GM12865 (cell line): ENCODE measurements around the gene BICRA.
A peak's percentile ranks its signal among the peaks of the same experiment; 100 is the strongest.
"Not testable (repeated sequence)": the region's sequence is repeated elsewhere in the genome, so short reads cannot be mapped to it uniquely, and the experiment has no call there.

Source experiments
- DNase-seq: peaks from one replicate; pipeline ENCODE4 v3.0.0; 2010; ENCODE audit warnings: low read depth
- H3K4me3 ChIP-seq: 2 replicates; pipeline ENCODE4 v1.5.1; 2011; ENCODE audit warnings: mild to moderate bottlenecking, low read depth, low read length, control low read depth
- CTCF ChIP-seq: IDR thresholded peaks from 2 replicates; pipeline ENCODE4 v1.5.1; 2011; ENCODE audit warnings: low read length, control low read depth, low read depth, inconsistent platforms; ENCODE audit not compliant: insufficient read depth; ENCODE audit errors: missing control alignments

BICRA gene

GRCh38 chr19:47741544-47742140, 132.7 kb downstream of the BICRA start:
- no peak for TF ChIP-seq CTCF
- no peak for DNase-seq

GRCh38 chr19:47742634-47743033, 133.7 kb downstream of the BICRA start:
- TF ChIP-seq CTCF: no peak
- H3K4me3 ChIP-seq: no peak overlapping the region
- DNase-seq: no peak

More at GRCh38 chr19:47741544-47742140, 132.7 kb downstream of the BICRA start:
- no peak overlapping the region for H3K4me3 ChIP-seq

DNA sequence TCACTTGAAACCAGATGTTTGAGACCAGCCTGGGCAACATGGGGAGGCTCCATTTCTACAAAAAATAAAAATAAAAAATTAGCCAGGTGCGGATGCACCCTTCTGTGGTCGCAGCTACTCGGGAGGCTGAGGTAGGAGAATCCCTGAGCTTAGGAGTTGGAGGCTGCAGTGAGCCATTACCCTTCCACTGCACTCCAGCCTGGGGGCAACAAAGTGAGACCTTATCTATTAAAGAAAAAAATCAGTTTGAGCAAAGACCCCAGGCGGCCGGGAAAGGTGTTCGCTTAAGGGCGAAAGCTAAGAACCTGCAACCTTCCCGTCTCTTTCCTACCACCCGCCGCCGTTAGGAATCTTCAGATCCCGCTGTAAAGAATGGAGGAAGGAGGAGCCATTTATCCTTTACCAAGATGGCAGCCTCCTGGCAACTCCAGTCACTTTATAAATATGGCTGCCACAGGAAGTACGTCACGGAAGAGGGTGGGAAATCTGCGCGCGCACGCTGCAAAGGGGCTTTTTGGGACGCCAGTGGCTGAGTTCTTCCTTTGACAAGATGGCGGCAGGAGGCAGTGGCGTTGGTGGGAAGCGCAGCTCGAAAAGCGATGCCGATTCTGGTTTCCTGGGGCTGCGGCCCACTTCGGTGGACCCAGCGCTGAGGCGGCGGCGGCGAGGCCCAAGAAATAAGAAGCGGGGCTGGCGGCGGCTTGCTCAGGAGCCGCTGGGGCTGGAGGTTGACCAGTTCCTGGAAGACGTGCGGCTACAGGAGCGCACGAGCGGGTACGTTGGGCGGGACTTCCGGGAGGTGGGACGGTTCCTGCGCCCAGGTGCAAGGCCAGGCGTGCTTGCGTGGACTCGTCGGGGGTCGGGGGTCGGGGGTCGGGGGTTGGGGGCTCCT, 136.3 kb downstream of the BICRA start, which contains the start of gene NOP53:
TSS of gene NOP53 (plus strand) at position 537 of the 892 bp plus-strand sequence. CDS start at position 551, 14 bp downstream.
- no peak for TF ChIP-seq CTCF
- H3K4me3 ChIP-seq: peak within 1 kb of the TSS; percentile 65
- DNase-seq: peak; percentile 99

GRCh38 chr19:47746129-47746528, 137.2 kb downstream of the BICRA start:
- peak overlapping the region; percentile 65 for H3K4me3 ChIP-seq
- not testable (repeated sequence) for DNase-seq

- DNase-seq: peak; percentile 70
- TF ChIP-seq CTCF: no peak
- H3K4me3 ChIP-seq: no peak overlapping the region
Measured at GRCh38 chr19:47749326-47749725, 140.4 kb downstream of the BICRA start.

- DNase-seq: no peak
- H3K4me3 ChIP-seq: no peak overlapping the region
- no peak for TF ChIP-seq CTCF
Measured at GRCh38 chr19:47750752-47751151, 141.8 kb downstream of the BICRA start.

DNA sequence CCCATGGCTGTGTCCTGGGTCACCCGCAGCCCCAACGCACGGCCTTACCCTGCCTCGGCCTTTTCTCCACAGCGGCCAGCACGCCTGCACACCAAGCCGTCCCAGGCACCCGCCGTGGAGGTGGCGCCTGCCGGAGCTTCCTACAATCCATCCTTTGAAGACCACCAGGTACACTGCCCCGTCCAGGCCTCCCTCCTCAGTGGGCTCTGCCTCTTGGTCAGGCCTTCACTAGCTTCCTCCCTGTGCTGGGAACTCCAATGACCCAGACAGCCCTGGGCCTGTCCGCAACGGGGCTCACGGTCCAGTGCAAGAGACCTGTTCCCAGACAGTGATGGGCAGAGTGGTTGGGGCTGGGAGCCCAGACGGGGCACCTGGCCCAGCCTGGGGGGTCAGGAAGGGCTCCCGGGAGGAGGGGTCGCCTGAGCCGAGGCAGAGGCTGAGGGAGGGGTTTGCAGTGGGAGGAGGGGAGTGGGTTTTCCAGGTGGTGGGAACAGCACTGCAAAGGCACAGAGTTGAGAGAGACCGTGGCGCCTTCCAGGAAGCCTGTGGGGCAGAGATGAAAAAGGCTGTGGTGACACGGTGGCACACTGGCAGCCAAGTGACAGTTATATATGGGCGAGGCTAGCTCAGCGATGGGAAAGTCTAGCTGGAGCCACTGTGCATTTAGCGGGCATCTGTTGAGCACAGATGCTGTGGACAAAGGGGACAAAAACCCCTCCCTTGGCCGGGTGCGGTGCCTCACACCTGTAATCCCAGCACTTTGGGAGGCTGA, 143.7 kb downstream of the BICRA start:
- DNase-seq: no peak
- no peak for TF ChIP-seq CTCF
- no peak overlapping the region for H3K4me3 ChIP-seq
